Measurements from ENCODE around the gene NMT1. TPM values are rescaled to one million over a fixed set of nuclear protein-coding genes. Genes with fewer than 3 reads are reported as not detected.

NMT1 gene
- total RNA-seq, 4 donors from 2014 or later: 58.5 to 79.3 (median 65.1) TPM

GRCh38 chr17:45139533-45139920 is 78.4 kb downstream of the NMT1 start:
- H3K27me3 ChIP-seq: no peaks in the 10 kb centered on the region
- TF ChIP-seq POLR2AphosphoS5 (IDR thresholded peaks at IDR 0.05): no peak
- TF ChIP-seq EP300 (IDR thresholded peaks at IDR 0.05): no peak
- TF ChIP-seq POLR2A (IDR thresholded peaks at IDR 0.05; ENCODE audit: low read depth): no peak
- no peak for TF ChIP-seq CTCF (IDR thresholded peaks at IDR 0.05)
- peaks cover 0 to 31% (median 17%) of the 10 kb centered on the region in 4 donors for H3K36me3 ChIP-seq
- H3K4me3 ChIP-seq: no peak overlapping the region
- peaks cover 27 to 42% (median 37%) of the 10 kb centered on the region in 4 donors for H3K4me1 ChIP-seq
- 53% methylated on average over 2 of the region's 4 CpGs for WGBS
- intact Hi-C loops (cut with DNase I): loop anchor here (5.0 kb wide), 1 partner anchor 248 kb away; no protein-coding TSS in a partner anchor
- H3K27ac ChIP-seq (replicated peaks in 1 of 4): no peak overlapping the region
- H3K9me3 ChIP-seq: no peaks in the 10 kb centered on the region
- no peak for DNase-seq (ENCODE audit: extremely low spot score)

- TF ChIP-seq CTCF (IDR thresholded peaks at IDR 0.05) (no peak), POLR2AphosphoS5 (IDR thresholded peaks at IDR 0.05) (no peak), POLR2A (IDR thresholded peaks at IDR 0.05; ENCODE audit: low read depth) (no peak), EP300 (IDR thresholded peaks at IDR 0.05) (no peak)
- Histone ChIP-seq H3K4me3 (peak overlapping the region; percentile 58 to 65 (median 64)), H3K27me3 (no peaks in the 10 kb centered on the region), H3K9me3 (no peaks in the 10 kb centered on the region), H3K27ac (replicated peaks in 1 of 4) (peak overlapping the region; percentile 96 to 100 (median 98)), H3K4me1 (peaks cover 35 to 48% (median 44%) of the 10 kb centered on the region in 4 donors), H3K36me3 (peaks cover 0 to 22% (median 12%) of the 10 kb centered on the region in 4 donors)
- no peak for DNase-seq (ENCODE audit: extremely low spot score)
- 74% methylated on average over 4 of the region's 13 CpGs for WGBS
- intact Hi-C loops (cut with DNase I): no loop called here
Measured at GRCh38 chr17:45143094-45143670, 82.1 kb downstream of the NMT1 start.

- 6% methylated on average over 11 of the region's 21 CpGs for WGBS
- Histone ChIP-seq H3K36me3 (peaks cover 0 to 16% (median 10%) of the 10 kb centered on the region in 4 donors), H3K4me3 (peak overlapping the region; percentile 58 to 65 (median 64)), H3K9me3 (no peaks in the 10 kb centered on the region), H3K27ac (replicated peaks in 1 of 4) (peak overlapping the region; percentile 96 to 100 (median 98)), H3K4me1 (peaks cover 35 to 48% (median 44%) of the 10 kb centered on the region in 4 donors), H3K27me3 (no peaks in the 10 kb centered on the region)
- intact Hi-C loops (cut with DNase I): no loop called here
- TF ChIP-seq CTCF (IDR thresholded peaks at IDR 0.05) (no peak), POLR2A (IDR thresholded peaks at IDR 0.05; ENCODE audit: low read depth) (peak; percentile 34), EP300 (IDR thresholded peaks at IDR 0.05) (no peak), POLR2AphosphoS5 (IDR thresholded peaks at IDR 0.05) (peak; percentile 65 to 69)
- DNase-seq (ENCODE audit: extremely low spot score): peak; percentile 98
Measured at GRCh38 chr17:45143767-45144198, 82.7 kb downstream of the NMT1 start.

- DNase-seq (ENCODE audit: extremely low spot score): no peak
- peak overlapping the region; percentile 58 to 65 (median 64) for H3K4me3 ChIP-seq
- H3K27ac ChIP-seq (replicated peaks in 1 of 4): peak overlapping the region; percentile 96 to 100 (median 98)
- no peaks in the 10 kb centered on the region for H3K9me3 ChIP-seq
- 2% methylated on average over 23 of the region's 71 CpGs for WGBS
- peaks cover 0 to 10% (median 5%) of the 10 kb centered on the region in 4 donors for H3K36me3 ChIP-seq
- no peaks in the 10 kb centered on the region for H3K27me3 ChIP-seq
- H3K4me1 ChIP-seq: peaks cover 35 to 48% (median 44%) of the 10 kb centered on the region in 4 donors
- TF ChIP-seq CTCF (IDR thresholded peaks at IDR 0.05) (no peak), EP300 (IDR thresholded peaks at IDR 0.05) (no peak), POLR2AphosphoS5 (IDR thresholded peaks at IDR 0.05) (no peak), POLR2A (IDR thresholded peaks at IDR 0.05; ENCODE audit: low read depth) (no peak)
- intact Hi-C loops (cut with DNase I): no loop called here
Measured at GRCh38 chr17:45144199-45145034, 83.3 kb downstream of the NMT1 start.

All from esophagus muscularis mucosa (tissue), 4 donors.